H1 (cell line): ENCODE measurements around the gene SLC26A11. TPM values are rescaled to one million over a fixed set of nuclear protein-coding genes. Genes with fewer than 3 reads are reported as not detected.

Experiments
- CHD1 ChIP-seq: IDR thresholded peaks from 2 replicates; pipeline ENCODE4 v1.6.1; 2012; ENCODE audit warnings: low read depth, low read length, improper control_type of control experiment
- HDAC2 ChIP-seq, 2 experiments: fragments of 300-600 bp in 1 of 2; sonication (generic) in 1 of 2; IDR thresholded peaks; 2 replicates each; pipeline ENCODE4 v1.6.1; 2011 to 2012; ENCODE audit warnings: low read depth in 2 of 2, low read length in 2 of 2, mild to moderate bottlenecking in 2 of 2, moderate library complexity in 2 of 2, borderline replicate concordance in 1 of 2, inconsistent platforms in 1 of 2
- NRF1 ChIP-seq: IDR thresholded peaks from 2 replicates; pipeline ENCODE4 v1.6.1; 2011; ENCODE audit warnings: mild to moderate bottlenecking, low read depth, low read length, improper control_type of control experiment
- RFX5 ChIP-seq: IDR thresholded peaks from 2 replicates; pipeline ENCODE4 v1.6.1; 2011; ENCODE audit warnings: low read depth, low read length, improper control_type of control experiment, borderline replicate concordance
- polyA plus RNA-seq, 7 experiments: library from polyadenylated mRNA; depleted of rRNA in 3 of 7; stranded (reverse) in 5 of 7; unstranded in 2 of 7; fragments of >200 nt in 5 of 7; fragments of 200-250 nt in 2 of 7; gene quantifications; 1 replicate in 5 of 7; 2 replicates in 1 of 7; 4 replicates in 1 of 7; pipeline versions ENCODE4 v1.2.1 to v1.2.3, GENCODE V29; 2011 to 2013; ENCODE audit warnings: missing spikeins in 2 of 7, mixed read lengths in 2 of 7
- total RNA-seq: library from RNA; stranded (reverse); fragmentation: NEBNext Ultra II Directional; extraction: Animal tissue kit (Norgen Biotek cat#: 25700); gene quantifications from 2 replicates; pipeline ENCODE4 v1.2.1, GENCODE V29; 2021
- TF ChIP-seq, protein P1 (sequence below): fragments of 300-600 bp; sonication (generic); IDR thresholded peaks from 2 replicates; pipeline ENCODE4 v1.7.1; 2012; ENCODE audit warnings: low read length, moderate library complexity, mild to moderate bottlenecking, inconsistent platforms; ENCODE audit not compliant: insufficient replicate concordance

Gene SLC26A11
- total and polyA plus RNA-seq, 2 of the 8 experiments (the other 6 are each of a cell fraction or from before 2014, with no cell fraction given) = 15.5 to 25.9 TPM

DNA sequence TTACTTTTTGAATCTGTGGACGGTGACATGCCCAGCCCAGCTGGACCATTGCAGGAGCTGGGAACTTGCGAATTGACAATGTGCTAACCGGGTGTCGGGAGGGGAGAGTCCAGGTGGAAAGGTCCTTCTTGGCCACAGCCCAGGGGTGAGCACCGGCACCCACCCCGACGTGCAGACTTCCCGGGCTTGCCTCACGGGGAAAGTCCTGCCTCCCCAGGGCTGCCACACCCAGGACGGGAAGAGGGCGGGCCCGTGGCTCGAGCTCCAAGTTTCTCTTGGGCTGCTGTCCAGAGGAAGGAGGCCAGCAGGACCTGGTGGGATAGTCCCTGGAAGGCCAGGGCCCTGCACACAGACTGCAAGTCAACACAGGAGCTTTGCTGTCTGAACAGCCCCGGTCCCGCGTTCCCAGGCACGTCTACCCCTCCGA is 32.7 kb upstream of the SLC26A11 start (continued):
- TF ChIP-seq, protein P1, sequence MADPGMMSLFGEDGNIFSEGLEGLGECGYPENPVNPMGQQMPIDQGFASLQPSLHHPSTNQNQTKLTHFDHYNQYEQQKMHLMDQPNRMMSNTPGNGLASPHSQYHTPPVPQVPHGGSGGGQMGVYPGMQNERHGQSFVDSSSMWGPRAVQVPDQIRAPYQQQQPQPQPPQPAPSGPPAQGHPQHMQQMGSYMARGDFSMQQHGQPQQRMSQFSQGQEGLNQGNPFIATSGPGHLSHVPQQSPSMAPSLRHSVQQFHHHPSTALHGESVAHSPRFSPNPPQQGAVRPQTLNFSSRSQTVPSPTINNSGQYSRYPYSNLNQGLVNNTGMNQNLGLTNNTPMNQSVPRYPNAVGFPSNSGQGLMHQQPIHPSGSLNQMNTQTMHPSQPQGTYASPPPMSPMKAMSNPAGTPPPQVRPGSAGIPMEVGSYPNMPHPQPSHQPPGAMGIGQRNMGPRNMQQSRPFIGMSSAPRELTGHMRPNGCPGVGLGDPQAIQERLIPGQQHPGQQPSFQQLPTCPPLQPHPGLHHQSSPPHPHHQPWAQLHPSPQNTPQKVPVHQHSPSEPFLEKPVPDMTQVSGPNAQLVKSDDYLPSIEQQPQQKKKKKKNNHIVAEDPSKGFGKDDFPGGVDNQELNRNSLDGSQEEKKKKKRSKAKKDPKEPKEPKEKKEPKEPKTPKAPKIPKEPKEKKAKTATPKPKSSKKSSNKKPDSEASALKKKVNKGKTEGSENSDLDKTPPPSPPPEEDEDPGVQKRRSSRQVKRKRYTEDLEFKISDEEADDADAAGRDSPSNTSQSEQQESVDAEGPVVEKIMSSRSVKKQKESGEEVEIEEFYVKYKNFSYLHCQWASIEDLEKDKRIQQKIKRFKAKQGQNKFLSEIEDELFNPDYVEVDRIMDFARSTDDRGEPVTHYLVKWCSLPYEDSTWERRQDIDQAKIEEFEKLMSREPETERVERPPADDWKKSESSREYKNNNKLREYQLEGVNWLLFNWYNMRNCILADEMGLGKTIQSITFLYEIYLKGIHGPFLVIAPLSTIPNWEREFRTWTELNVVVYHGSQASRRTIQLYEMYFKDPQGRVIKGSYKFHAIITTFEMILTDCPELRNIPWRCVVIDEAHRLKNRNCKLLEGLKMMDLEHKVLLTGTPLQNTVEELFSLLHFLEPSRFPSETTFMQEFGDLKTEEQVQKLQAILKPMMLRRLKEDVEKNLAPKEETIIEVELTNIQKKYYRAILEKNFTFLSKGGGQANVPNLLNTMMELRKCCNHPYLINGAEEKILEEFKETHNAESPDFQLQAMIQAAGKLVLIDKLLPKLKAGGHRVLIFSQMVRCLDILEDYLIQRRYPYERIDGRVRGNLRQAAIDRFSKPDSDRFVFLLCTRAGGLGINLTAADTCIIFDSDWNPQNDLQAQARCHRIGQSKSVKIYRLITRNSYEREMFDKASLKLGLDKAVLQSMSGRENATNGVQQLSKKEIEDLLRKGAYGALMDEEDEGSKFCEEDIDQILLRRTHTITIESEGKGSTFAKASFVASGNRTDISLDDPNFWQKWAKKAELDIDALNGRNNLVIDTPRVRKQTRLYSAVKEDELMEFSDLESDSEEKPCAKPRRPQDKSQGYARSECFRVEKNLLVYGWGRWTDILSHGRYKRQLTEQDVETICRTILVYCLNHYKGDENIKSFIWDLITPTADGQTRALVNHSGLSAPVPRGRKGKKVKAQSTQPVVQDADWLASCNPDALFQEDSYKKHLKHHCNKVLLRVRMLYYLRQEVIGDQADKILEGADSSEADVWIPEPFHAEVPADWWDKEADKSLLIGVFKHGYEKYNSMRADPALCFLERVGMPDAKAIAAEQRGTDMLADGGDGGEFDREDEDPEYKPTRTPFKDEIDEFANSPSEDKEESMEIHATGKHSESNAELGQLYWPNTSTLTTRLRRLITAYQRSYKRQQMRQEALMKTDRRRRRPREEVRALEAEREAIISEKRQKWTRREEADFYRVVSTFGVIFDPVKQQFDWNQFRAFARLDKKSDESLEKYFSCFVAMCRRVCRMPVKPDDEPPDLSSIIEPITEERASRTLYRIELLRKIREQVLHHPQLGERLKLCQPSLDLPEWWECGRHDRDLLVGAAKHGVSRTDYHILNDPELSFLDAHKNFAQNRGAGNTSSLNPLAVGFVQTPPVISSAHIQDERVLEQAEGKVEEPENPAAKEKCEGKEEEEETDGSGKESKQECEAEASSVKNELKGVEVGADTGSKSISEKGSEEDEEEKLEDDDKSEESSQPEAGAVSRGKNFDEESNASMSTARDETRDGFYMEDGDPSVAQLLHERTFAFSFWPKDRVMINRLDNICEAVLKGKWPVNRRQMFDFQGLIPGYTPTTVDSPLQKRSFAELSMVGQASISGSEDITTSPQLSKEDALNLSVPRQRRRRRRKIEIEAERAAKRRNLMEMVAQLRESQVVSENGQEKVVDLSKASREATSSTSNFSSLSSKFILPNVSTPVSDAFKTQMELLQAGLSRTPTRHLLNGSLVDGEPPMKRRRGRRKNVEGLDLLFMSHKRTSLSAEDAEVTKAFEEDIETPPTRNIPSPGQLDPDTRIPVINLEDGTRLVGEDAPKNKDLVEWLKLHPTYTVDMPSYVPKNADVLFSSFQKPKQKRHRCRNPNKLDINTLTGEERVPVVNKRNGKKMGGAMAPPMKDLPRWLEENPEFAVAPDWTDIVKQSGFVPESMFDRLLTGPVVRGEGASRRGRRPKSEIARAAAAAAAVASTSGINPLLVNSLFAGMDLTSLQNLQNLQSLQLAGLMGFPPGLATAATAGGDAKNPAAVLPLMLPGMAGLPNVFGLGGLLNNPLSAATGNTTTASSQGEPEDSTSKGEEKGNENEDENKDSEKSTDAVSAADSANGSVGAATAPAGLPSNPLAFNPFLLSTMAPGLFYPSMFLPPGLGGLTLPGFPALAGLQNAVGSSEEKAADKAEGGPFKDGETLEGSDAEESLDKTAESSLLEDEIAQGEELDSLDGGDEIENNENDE = no peak
- TF ChIP-seq HDAC2 (IDR thresholded peaks at IDR 0.05; ENCODE audit: borderline replicate concordance in 1 of 2, low read depth in 2 of 2, low read length in 2 of 2) = no peak
- no peak for TF ChIP-seq NRF1
- TF ChIP-seq CHD1 = no peak
- no peak for TF ChIP-seq RFX5
